ENCODE measurements around the gene CDY1.
"Not testable (repeated sequence)": the region's sequence is repeated elsewhere in the genome, so short reads cannot be mapped to it uniquely, and the experiment has no call there.

The CDY1 gene, protein sequence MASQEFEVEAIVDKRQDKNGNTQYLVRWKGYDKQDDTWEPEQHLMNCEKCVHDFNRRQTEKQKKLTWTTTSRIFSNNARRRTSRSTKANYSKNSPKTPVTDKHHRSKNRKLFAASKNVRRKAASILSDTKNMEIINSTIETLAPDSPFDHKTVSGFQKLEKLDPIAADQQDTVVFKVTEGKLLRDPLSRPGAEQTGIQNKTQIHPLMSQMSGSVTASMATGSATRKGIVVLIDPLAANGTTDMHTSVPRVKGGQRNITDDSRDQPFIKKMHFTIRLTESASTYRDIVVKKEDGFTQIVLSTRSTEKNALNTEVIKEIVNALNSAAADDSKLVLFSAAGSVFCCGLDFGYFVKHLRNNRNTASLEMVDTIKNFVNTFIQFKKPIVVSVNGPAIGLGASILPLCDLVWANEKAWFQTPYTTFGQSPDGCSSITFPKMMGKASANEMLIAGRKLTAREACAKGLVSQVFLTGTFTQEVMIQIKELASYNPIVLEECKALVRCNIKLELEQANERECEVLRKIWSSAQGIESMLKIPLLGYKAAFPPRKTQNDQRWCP

DNA sequence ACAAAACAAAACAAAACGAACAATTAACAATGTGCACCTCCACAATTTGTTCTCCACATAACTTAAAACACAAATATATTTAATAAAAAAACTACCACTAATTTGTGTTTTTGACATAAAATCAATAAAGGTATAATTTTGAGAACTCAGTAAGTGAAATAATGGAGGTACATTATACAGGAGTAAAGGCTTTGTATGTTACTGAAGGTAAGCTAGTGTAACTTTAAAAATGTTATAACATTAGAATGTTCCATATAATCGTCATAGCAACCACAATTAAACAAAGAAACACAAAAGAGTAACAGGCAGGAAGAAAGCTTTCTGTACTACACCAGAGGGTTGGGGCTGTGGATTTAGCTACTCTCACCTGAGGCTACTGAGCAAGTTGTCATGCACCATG, at the start of gene CDY1:
Gene CDY1, plus strand, starts transcription at position 301 of the 400 bp plus-strand sequence. CDS start 326 bp downstream, outside the sequence.
- not testable (repeated sequence) for DNase-seq (ENCODE audit: low spot score)

DNA sequence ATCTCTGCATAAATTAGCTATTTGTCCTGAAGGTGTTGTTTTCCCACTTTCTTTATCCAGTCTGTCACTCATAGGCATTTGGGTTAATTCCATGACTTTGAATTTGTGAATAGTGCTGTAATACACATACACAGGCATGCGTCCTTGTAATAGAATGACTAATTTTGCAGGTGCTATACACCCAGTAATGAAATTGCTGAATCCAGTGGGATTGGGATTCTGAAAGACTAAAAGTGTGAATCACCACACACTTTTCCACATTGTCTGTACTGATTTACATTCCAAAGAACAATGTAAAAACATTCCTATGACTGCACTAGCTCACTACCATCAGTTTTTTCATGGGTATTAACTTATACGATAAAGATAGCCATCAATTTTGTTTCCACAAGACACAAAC, 28.6 kb upstream of the CDY1 start:
- DNase-seq (ENCODE audit: low spot score): not testable (repeated sequence)

DNA sequence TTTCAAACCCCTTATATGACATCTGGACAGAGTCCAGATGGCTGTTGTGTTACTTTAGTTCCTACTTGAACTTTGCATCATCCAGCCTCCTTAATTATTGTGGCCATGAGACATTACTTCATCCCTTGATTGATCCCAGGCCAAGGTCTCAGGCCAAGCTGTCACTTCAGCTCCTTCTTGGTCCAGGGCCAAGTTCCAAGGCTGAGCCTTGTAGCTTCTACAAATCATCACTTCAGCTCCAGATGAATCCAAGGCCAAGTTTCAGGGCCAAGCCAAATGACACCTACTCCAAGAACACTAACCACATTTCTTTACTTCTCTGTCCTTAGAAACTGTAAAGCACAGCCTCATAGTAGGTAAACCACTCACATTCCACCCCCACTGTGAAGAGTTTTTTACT, 1.7 kb upstream of the CDY1 start:
- DNase-seq (ENCODE audit: low spot score): not testable (repeated sequence)

DNA sequence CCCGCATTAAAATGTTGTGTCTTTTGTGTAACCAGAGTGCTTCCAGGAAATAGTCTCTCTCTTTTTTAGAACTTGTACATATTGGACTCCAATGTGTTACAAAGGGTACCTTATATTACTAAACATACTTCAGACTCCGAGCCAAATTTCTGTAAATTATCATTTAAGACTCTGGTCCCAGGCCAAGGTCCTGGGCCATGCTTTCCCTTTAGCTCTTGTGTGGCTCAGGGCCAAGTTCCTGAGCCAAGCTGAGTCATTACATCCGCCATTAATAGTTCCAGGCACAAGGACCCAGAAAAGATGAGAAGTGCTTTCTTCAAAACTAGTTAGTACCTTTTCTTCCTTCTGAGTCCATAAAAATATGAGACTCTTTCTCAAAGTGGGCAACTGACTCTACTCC, 4.6 kb downstream of the CDY1 start:
- DNase-seq (ENCODE audit: low spot score): not testable (repeated sequence)

DNA sequence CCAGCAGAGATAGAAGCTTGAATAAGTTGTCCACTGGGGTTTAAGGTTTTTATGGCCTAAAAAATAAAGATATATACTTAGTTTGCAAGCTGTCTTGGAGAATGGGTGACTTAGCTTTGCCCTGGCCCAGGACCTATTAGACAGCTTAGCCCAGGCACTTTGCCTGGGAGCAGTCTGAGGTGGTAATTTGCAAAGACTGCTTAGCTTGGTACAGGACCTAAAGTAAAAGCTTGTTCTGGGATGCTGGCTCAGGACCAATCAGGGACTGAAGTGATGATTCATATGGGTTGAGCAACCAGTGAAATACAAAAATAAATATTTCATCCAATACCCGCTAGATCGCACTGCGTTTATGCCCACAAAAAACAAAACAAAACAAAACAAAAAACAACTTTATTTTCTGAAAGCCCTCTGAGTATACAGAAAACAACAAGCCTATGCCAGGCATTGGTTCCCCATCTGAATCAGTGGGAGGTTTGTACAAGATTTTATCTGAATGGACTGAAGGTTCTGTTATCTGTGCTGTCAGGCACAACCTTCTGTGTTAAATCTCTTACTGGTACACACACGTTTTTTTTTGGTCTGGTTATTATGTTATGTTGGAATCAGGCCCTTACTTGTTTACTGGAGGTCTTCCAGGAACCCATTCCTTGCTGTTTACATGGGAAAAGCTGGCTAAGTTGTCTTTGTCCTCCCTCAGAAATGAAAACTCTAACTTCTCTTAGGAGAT, 8.6 kb downstream of the CDY1 start:
- not testable (repeated sequence) for DNase-seq (ENCODE audit: low spot score)

DNA sequence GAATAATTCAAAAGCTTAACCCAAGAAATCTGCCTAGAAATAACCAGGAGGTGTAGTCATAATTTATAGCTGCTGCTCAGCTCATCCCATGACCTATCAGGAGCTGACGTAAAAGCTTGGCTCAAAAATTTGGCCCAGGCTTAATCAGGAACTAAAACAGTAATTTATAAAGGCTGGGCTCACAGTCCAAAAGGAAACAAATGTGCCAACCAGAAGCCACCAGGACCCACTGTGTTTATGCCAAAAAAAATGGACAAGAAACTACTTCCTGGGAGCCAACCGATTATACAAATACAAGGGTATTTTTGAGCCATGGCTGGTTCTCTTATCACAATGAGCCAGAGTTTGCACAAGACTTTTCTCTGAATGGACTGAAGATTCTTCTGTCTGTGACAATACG, 17.9 kb downstream of the CDY1 start:
- DNase-seq (ENCODE audit: low spot score): not testable (repeated sequence)

DNA sequence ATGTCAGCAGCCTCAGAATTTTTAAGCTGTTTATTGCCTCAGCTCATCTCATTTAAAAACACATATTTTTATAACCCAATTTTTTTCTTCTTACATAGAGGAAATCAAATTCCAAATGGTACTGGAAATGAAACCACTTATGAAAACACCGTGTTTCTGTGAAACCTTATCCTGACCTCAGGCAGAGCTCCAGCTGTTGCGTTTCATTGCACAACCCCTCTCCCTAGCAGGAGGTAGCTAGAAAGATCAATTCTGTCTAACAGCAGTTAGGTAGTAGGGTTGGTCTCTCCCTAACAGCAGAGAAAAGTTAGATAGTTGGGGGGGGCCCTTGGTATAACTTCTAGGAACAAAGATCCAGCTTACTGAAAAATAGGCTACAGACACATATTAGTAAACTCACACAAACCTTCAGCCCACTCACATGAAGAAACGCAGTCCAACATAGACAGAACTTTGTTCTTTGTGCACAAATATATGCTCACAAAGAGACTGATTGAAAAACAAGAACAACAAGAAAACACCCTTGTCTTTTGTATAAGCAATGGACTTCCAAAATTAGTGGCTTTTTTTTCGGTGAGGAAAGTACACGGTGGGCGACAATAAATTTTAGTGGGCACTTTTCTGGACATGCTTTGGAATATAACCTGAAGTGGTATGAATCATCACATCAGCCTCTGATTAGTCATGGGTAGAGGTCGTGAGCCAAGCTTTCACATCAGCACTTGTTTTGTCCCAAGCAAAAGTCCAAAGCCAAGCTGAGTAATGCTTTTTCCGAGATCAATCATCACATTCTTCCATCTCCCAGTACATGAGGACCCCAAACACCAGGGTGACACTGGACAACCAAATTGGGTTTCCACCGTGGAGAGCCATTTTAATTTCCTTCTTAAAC, 21.4 kb downstream of the CDY1 start:
- DNase-seq (ENCODE audit: low spot score): not testable (repeated sequence)
